Caki2 (cell line): ENCODE data around the gene NAP1L1. TPM values are rescaled to one million over a fixed set of nuclear protein-coding genes. Genes with fewer than 3 reads are reported as not detected.

Source experiments
- DNase-seq: peaks from one replicate; pipeline ENCODE4 v3.0.0-alpha.2; 2015; ENCODE audit warnings: low read depth
- in situ Hi-C: cut with HindIII; loops from 2 replicates; pipeline ENCODE4 v1.10.0; 2016; ENCODE audit warnings: low sequenced_read_pairs, low pct_unique_long_range_greater_than_20kb, mixed read lengths
- total RNA-seq: library from RNA; depleted of rRNA; stranded (reverse); fragments of >200 nt; shearing (Covaris generic); gene quantifications from 2 replicates; pipeline ENCODE4 v1.2.3, GENCODE V29; 2014; ENCODE audit warnings: low replicate concordance

NAP1L1 gene
- total RNA-seq, 1 experiment from 2014 or later = 585 TPM

DNA sequence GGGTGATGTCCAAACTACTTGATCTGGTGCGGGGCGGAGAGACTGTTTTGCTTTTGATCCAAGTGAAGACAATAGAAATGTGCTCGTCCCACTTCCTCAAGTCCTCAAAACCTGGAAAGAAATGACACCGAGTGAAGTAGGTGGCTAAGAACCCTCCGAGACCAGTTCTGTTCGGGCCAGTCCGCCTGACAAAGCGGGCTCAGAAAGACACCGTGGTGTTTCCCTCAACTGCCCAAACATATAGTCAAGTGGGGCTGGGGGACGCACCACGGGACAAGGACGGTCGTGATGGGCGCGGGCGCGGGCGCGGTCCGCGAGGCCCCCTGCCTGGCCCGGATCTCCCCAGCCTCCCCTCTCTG, 54.5 kb downstream of the NAP1L1 start:
- in situ Hi-C loops = loop anchor here (25.0 kb wide), 1 partner anchor 493 kb away; no protein-coding TSS in a partner anchor
- peak; percentile 59 for DNase-seq

GRCh38 chr12:76028571-76029277, 55.8 kb downstream of the NAP1L1 start:
- DNase-seq = no peak
- in situ Hi-C loops = loop anchor here (25.0 kb wide), 1 partner anchor 491 kb away; no protein-coding TSS in a partner anchor

GRCh38 chr12:76026643-76027063, 57.8 kb downstream of the NAP1L1 start:
- DNase-seq = no peak
- in situ Hi-C loops = loop anchor here (25.0 kb wide), 1 partner anchor 489 kb away; no protein-coding TSS in a partner anchor

DNA sequence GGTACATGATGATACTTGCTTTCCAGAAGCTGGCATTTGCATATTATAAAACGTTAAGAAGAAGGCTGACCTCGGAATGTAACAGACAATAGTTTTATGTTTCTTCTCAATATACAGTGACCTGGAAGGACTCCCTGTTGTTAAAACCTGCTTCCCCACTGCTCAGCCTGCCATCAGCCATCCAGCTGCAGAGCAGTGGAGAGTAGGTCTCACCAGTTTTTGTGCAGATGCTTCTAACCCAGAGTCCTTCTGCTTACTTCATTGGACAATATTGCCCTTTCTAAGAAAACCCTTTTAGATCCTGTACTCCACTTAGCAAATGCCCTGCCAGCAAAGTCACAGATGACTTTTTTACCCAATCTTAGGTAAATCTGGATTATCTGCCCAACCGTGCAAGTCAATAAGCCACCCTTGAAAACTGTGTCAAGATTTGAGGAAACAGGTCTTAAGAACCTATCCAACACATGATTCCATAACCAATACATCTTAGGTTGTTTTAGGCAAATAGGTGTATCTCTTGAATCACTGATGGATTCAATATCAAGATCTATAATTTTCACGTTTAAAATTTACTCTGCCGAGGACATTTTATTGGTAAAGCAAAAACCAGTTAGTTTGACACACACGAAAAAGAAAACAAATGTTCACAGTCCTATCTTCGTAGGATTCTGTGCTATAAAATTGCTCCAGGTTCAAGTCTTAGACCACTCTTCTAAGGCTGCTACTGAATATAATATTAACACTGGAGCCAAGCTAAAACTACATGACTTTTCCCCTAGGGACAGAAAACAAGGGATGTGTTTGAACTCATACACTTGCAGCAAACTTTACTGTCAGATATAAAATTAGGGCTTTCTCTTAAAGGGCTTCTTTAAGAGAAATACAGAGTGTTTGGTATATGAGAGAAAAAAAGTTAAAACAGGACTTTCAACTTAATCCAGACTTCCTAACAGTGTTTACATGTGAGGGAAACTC, 58.6 kb downstream of the NAP1L1 start:
- in situ Hi-C loops = loop anchor here (25.0 kb wide), 1 partner anchor 489 kb away; no protein-coding TSS in a partner anchor
- peak; percentile 47 for DNase-seq

DNA sequence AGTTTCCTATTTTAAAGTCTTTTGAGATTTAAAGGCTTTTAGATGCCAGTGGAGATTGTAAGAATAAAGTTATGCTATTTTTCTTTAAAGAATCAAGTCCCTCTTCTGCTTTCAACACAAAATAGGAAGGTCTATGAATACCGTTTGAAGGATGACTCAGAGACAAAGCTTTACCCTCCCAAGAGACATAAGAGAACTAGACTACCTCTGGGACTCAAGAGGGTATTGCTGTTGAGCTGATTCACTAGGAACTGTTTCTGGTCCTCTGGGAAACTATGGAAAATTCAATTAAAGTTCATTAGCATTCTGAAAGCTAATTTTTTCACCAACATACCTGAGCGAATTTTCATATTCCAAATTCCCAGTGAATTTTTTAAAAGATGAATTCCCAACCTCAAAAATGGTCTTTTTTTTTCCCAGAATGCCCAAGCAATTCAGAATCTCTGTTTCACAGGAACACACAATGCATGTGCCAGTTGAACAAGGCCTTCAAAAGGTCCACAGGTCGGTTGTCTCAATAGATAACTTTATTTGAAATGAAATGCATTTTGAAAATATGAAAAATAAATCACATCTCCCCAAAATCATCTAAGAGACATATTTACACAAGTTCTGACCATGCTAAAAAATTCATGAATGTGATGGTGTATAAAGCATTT, 59.4 kb downstream of the NAP1L1 start:
- peak; percentile 59 for DNase-seq
- in situ Hi-C loops = loop anchor here (25.0 kb wide), 1 partner anchor 488 kb away; no protein-coding TSS in a partner anchor

DNA sequence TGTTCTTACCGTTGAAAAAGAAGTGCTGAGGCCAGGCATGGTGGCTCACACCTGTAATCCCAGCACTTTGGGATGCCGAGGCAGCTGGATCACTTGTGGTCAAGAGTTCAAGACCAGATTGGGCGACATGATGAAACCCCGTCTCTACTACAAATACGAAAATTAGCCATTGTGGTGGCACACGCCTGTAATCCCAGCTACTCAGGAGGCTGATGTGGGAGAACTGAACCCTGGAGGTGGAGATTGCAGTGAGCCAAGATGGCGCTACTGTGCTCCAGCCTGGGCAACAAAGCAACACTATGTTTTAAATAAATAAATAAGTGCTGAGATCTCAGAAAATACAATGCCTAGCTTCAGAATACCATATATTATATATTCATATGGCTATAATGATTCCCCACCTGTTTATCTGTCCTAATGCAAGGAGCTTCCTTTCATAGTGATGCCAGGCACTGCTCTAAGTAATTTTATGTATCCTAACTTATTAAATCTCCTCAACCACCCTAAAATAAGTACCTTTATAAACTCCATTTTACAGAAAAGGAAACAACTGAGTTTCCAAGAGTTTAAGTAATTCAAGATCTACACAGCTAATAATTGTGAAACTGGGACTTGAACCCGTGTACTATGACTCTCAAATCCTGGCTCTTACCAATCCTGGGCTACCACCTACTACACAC, 60.2 kb downstream of the NAP1L1 start:
- in situ Hi-C loops = no loop called here
- no peak for DNase-seq

- in situ Hi-C loops = no loop called here
- DNase-seq = no peak
Observed at GRCh38 chr12:76023069-76023690, 61.3 kb downstream of the NAP1L1 start.

GRCh38 chr12:76022506-76022905, 62.0 kb downstream of the NAP1L1 start:
- in situ Hi-C loops = no loop called here

DNA sequence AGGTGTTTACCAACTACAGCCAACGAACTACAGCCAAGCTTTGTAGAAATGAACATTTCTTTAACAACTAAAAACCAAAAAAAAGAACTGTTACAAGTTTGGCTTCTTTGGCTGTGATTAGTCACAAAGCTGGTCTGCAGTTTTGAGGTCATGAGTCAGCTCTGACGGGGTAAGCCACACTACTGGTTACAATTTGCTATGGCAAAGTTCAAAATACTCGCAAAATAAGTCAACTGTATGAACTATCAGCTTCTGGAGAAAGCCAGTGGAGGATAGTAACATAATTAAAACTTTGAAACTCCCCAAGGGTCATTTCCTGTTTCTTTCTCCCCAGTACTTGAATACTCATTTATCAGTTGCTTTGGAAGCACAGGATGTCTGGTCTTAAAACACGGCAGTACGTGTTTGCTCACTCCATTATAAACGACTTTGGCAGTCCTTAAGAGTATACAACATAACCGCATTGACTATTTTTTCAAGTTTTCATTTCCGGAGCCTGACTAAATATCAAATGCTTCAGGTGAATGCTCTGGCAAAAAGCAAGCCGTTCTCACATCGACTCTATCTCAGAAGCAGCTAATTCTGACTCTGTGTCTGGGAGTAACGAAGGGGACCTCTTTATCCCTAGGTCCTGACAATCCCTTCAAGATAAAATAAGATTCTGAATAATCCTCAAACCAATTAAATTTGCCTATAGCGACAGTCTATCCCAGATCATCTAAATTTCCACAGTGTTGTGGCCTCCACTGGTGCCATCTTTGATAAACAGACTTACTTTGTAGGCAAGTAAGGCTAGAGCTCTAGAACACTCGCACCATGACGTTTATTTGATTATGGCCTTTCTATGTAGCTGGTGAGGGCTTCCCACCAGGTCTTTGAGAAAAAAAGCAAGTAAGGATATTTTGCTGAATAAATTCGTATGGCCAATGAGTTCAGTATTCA, 63.5 kb downstream of the NAP1L1 start:
- in situ Hi-C loops = no loop called here
- DNase-seq = peak; percentile 94

More at GRCh38 chr12:76022506-76022905, 62.0 kb downstream of the NAP1L1 start:
- no peak for DNase-seq

DNA sequence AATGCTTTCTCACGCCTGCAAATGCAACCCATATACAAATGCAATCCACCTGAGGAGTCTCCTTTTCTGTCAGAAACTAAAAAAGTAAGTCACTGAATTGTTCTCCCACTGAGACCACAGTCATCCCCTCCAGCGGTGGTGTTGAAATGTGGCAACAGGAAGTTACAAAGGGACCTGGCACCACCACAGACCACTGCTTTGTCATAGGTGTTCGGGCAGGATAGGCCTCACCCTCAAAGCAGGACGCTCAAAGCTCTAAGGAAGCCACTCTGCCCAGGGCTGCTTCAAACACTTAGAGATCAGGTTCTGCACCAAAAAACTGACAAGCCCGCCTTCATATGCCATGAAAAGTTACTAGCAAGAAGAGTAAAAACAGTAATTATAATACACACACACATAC, 64.2 kb downstream of the NAP1L1 start:
- DNase-seq = no peak
- in situ Hi-C loops = no loop called here

GRCh38 chr12:76018672-76019071, 65.8 kb downstream of the NAP1L1 start:
- in situ Hi-C loops = no loop called here
- no peak for DNase-seq

DNA sequence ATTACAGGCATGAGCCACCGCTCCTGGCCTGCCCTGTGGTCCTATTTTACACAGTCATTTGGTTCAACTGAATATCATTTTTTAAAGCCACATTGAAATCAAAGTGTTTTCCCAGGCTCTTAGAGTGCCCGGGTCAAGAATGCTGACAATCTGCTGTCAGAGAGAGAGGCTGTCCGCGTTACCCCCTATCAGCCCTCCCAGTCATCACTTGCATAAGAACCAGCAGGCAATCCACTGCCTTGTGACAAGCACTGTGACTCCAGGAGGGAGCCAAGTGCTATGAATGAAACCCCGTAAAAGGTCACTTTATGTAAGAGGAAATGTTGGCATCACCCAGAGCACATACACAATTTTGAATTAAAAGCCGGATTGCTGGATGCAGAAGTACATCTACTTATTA, 66.4 kb downstream of the NAP1L1 start:
- in situ Hi-C loops = no loop called here
- peak; percentile 78 for DNase-seq

- in situ Hi-C loops = no loop called here
- no peak for DNase-seq
Observed at GRCh38 chr12:76014007-76014406, 70.5 kb downstream of the NAP1L1 start.

- in situ Hi-C loops = no loop called here
- no peak for DNase-seq
Observed at GRCh38 chr12:76013603-76014002, 70.9 kb downstream of the NAP1L1 start.

DNA sequence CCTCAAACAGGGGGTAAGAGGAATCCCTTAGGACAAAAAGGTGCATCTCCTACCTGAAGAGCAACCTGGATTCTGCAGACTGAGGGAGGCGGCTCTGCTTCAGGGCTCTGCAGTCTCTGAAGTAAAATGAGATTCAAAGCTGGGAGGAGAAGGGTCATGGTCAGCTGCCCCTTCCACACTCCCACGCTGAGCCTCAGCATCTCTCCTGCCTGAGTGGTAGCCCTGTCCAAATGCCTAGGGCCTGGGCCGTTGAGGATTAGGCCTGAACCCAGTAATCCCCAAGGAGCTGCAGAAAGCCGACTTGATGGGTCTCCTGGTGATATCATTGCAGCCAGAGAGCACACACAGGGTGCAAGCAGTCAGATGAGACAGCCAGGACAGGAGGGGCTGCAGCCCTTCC, 71.8 kb downstream of the NAP1L1 start:
- in situ Hi-C loops = no loop called here
- no peak for DNase-seq

DNA sequence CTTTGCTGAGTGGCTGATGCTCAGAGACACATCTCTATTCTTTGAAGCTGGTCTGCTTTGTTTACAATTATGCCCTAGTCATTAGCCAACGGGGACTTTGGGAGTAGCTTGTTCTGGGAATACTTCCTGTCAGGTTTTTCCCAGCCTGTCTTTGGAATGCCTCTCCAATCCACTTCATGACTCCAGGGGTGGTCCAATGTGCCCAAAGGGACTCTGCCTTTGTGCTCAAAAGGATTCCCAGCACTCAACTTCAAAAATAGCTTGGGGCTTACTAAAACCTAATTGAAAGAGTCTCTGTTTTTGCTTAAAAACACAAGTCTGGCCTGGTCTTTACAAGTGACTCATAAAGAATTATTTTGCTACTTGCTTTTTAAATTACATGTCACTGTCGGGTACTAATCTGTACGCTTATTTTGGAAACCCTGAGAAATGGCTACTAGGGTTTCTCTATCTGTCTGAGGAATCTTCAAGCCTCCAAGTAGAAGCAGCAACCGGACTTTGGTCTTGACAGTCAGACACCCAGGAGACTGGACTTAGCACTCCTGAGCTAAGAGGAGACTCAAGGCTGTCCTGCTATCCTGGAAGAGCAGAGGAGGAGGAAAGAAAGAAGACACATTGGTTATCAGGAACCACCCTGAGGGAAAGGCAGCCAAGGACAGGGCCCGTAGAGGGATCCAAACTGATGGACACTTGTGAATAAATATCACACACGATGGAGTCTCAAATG, 73.6 kb downstream of the NAP1L1 start:
- in situ Hi-C loops = no loop called here
- DNase-seq = no peak
